Hematopoietic multipotent progenitor cell treated with erythropoietin and hydrocortisone succinate and interleukin-3 and kit ligand, for 15 days (in vitro differentiated cells): ENCODE measurements around the gene FSHB.
"Not testable (repeated sequence)": the region's sequence is repeated elsewhere in the genome, so short reads cannot be mapped to it uniquely, and the experiment has no call there.

Experiments
- DNase-seq: peaks from one replicate; pipeline ENCODE4 v3.0.0-alpha.2; 2015; ENCODE audit warnings: low spot score

FSHB gene

DNA sequence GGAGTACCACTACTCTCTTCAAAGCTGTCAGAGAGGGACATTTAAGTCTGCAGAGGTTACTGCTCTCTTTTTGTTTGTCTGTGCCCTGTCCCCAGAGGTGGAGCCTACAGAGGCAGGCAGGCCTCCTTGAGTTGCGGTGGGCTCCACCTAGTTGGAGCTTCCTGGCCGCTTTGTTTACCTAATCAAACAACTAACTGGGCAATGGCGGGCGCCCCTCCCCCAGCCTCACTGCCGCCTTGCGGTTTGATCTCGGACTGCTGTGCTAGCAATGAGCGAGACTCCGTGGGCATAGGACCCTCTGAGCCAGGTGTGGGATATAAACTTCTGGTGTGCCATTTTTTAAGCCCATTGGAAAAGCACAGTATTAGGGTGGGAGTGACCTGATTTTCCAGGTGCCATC is 37.8 kb downstream of the FSHB start:
- DNase-seq, result not testable (repeated sequence)

DNA sequence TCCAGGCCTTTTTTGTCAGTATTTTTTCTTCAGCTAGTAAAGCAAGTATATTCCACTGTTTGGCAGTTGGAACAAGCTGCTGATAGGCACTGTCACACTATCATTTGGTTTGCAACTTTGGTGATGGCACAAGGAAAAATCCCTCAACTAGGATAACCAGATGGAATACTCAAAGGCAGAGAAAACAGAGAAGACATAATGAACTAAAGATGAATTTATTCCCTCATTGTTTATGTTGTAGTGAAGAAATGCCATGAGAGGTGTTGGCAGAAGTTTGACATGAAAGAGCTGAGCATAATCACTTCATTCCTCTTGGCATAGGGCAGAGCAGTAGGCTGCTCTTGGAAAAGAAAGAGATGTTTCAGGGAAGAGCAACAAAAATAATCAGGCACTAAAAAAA is 39.9 kb downstream of the FSHB start:
- DNase-seq, result no peak

DNA sequence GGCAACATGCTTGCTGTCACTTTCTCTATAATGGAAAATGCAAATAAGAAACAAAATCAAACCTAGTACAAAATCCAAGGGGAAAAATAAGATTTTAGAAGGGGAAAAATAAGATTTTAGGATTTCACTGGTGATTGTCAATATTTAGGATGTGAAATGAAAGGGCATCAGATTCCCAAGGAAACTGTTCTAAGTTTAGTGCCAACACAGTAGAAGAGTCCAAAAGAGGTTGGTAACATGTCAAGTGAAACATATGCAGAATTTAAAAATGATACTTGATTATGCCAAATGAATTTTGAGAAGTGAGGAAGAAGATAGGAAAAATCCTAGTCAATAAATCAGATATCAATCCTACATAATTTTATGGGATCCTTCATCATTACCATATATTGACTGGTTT is 46.4 kb downstream of the FSHB start:
- no peak for DNase-seq

DNA sequence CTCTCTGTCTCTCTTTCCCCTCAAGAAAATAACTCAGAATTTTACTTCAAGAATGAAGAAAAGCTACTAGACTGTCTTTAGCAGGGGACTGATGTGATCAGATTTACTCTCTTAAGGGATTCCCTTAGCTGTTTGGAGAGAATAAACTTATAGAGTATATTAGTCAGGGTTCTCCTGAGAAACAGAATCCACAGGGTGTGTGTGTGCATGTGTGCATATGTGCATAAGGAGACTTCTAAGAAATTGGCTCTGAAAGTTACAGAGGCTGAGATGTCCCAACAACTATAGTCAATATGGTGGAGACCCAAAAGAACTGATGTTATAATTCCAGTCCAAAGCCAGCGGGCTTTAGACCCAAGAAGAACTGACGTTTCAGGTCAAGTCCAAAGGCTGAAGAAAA is 49.0 kb downstream of the FSHB start:
- no peak for DNase-seq

DNA sequence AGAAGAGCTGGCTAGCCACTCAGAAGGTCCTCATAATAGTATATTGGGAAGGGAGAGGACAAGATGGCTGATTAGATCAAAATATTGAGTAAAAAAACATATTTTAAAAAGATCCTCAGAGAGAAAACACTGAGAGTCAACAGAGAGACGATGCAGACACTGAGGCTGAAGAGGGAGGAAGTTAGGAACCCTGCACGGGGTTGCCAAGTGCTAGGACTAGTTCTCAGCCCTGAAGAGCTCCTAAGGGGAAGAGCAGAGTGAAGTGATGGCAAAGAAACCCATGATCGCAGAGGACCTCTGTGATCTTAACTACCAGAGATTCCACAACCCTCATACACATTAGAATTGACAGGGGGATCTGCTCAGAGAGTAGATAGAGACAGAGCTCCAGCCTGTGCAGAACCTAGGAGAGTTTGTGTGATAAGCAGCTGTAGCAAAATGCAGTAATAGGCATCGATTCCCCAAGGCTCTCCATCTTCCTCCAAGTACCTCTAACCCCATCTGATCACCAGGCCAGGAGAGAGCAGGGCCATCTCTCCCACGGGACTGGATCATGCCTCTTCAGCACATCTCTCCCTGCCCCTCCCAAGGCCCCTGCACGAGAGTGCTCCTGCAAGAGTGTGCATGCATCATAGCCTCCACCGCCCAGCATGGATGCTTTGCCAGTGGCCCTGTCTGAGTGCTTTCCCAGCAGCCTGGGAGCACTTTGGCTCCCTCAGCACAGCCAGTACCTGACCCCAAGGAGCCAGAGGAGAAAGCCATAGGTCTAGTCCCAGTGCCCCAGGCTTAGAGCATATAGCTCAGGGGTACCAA is 50.9 kb downstream of the FSHB start:
- DNase-seq, result no peak

DNA sequence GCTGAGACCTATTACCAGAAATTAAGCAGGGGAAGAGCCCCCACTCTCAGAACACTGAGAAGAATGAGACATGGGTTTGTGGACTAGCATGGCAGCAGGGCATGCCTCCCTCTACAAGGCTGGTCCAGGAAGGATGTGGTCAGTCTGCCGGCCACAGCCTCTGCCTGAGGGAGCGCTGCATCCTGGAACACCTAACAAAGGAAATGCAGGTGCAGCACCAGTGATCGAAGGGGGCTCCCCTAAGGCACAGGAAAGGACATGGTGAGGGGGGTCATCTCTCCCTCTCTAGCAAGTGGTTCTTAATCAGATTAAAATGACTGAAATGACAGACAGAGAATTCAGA is 51.4 kb downstream of the FSHB start:
- DNase-seq, result no peak
